GM12892 (cell line): ENCODE measurements around the gene RBMS3.

Source experiments
- DNase-seq: peaks from one replicate; pipeline ENCODE4 v3.0.0; 2011; ENCODE audit not compliant: insufficient read length
- FAIRE-seq: peaks from 2 replicates; lab custom pipeline; 2011; peaks lifted over from hg19 to GRCh38; lab: Jason Lieb, UNC
- POLR2A ChIP-seq: IDR thresholded peaks from 2 replicates; pipeline ENCODE4 v1.6.1; 2011; ENCODE audit warnings: low read depth, low read length, control low read depth
- POLR2AphosphoS5 ChIP-seq: IDR thresholded peaks from 2 replicates; pipeline ENCODE4 v1.6.1; 2011; ENCODE audit warnings: low read depth, low read length, control low read depth
- TAF1 ChIP-seq: IDR thresholded peaks from 2 replicates; pipeline ENCODE4 v1.6.1; 2011; ENCODE audit warnings: low read depth, mild to moderate bottlenecking, control low read depth, low read length, borderline replicate concordance

The RBMS3 gene

DNA sequence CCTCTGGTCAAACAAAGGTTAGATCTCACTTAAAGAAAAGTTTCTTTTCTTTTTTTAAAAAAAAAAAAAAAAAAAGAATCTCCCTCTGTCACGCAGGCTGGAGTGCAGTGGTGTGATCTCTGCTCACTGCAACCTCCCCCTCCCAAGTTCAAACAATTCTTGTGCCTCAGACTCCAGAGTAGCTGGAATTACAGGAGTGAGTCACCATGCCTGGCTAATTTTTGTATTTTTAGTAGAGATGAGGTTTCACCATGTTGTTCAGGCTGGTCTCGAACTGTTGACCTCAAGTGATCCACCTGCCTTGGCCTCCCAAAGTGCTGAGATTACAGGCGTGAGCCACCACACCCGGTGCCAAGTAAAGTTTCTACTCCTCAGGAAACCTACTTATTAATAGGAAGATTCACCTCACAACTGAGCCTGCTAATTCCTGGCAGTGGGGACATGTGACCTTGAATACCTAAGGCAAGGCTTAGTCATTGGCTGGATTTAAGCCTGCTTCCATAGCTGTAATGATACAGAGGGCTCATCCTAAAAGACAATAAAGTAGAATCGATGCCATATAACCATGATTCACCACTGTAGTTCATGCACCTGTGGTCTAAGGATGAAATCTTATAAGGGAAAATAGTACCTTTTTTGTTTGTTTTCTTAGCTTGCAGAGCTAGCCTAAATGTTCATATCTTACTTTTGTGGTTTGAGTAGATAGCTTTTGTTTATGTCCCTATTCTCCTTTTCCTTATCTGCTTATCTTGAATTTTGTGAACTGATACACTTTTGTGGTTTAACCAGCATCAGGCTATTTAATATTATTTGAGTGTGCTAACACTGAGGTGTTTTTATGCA lies 24.8 kb upstream of the RBMS3 start:
- DNase-seq (no peak), FAIRE-seq (no peak)
- no peak for TF ChIP-seq POLR2A
- no peak for TF ChIP-seq TAF1
- TF ChIP-seq POLR2AphosphoS5, result no peak

DNA sequence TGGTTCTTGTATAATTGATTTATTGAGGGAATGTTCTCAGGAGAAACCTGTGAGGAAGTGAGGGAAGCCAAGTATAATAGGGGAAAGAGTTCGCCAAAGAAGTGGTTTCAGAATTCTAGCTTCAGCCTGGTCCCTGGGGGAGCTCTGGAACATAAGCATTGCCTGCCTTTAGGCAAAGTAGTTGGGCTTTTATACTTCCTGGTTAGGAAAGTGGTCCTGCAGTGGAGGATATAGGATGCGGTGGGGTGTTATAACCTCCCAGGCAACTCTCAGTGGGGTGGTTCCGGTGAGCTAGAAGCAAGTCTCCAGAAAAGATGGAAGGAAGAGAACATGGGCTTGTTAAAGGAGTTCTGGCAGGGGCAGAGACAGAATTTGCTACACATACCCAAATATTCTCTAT lies 22.7 kb upstream of the RBMS3 start:
- TF ChIP-seq POLR2A, result no peak
- TF ChIP-seq TAF1, result no peak
- no peak for TF ChIP-seq POLR2AphosphoS5
- no peak for DNase-seq
- FAIRE-seq, result no peak

GRCh38 chr3:29261119-29261518 lies 19.8 kb upstream of the RBMS3 start:
- no peak for FAIRE-seq
- DNase-seq, result no peak
- no peak for TF ChIP-seq TAF1
- no peak for TF ChIP-seq POLR2A
- no peak for TF ChIP-seq POLR2AphosphoS5

DNA sequence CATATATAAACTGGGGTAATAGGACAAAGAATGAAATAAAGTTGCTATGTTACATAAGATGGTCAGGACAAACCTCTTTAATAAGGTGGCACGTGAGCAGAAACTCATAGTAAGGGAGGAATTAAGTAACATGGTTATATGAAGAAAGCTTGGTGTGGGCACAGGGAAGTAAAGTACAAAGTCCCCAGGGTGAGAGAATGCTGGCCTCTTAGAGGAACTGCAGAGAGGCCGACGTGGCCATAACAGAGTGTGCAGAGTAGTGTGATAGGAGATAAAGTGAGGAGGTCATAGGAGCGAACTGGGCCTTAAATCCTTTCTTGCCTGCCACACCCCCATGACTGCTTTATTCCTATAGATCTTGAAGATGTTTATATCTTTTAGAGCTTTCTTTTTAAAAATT lies 17.4 kb upstream of the RBMS3 start:
- no peak for TF ChIP-seq POLR2A
- TF ChIP-seq POLR2AphosphoS5, result no peak
- TF ChIP-seq TAF1, result no peak
- DNase-seq, result no peak
- no peak for FAIRE-seq

DNA sequence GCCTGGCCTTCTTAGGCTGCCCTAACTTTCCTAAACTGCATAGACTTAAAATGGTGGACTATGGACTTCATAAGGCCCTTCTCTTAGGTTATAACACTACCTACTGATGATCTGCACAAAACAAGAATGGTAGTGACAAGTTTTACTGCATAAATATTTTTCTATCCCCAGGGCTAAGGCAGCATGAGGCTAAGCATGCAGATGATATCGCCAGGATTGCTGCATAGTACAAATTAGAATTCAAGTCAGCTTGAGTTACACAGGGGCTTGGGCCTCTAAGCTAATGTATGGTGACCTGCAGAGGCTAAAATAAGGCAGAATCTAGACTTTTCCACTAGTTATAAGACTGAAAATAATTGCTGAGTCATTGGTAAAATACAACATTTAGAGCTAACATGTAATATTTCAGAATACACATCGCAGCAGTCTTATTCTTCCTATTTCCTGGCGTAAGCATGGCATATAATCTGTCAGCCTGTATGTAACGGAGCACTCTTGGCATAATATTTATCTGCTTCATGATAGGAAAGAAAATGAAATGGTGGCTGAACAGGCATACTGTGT lies 15.3 kb upstream of the RBMS3 start:
- no peak for FAIRE-seq
- TF ChIP-seq TAF1 (no peak), POLR2AphosphoS5 (no peak), POLR2A (no peak)
- DNase-seq, result no peak

- TF ChIP-seq TAF1, result no peak
- no peak for TF ChIP-seq POLR2A
- no peak for TF ChIP-seq POLR2AphosphoS5
- FAIRE-seq (no peak), DNase-seq (no peak)
Measured at GRCh38 chr3:29267226-29267625, 13.6 kb upstream of the RBMS3 start.

DNA sequence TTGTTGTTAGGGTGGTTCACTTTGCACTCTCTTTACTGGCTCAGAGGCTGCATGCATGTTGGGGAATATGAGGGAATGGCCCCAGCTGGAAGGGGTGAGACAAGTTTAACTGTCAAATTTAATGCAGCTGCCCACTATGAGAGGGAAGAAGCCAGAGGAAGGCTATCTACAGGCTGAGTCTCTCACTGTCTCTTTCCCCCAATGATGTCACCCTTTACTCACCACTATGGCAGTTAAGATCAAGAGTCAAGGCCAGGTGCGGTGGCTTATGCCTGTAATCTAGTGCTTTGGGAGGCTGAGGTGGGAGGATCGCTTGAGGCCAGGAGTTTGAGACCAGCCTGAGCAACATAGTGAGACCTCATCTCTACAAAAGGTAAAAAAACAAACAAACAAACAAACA lies 12.2 kb upstream of the RBMS3 start:
- no peak for TF ChIP-seq TAF1
- TF ChIP-seq POLR2A, result no peak
- TF ChIP-seq POLR2AphosphoS5, result no peak
- DNase-seq (no peak), FAIRE-seq (no peak)

GRCh38 chr3:29270752-29271151 lies 10.1 kb upstream of the RBMS3 start:
- FAIRE-seq (no peak), DNase-seq (no peak)
- no peak for TF ChIP-seq POLR2A
- TF ChIP-seq TAF1, result no peak
- TF ChIP-seq POLR2AphosphoS5, result no peak

DNA sequence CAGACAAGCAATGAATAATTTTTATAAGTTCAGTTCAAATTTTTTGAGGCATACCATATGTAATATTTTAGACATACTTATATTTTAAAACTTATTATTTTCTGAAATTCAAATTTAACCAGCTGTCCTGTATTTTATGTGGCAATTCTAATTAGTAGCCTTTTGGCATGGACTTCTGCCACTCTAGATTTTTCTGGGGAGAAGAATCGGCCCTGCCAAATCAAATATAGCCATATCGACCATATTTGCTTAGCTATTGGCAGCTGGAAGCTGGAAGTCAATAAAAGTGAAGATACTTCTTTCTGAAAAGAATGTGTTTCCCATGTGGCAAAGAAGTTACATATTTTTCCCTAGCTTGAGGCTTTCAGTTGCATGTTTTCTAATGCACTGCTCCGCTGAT lies 9.4 kb upstream of the RBMS3 start:
- FAIRE-seq, result no peak
- DNase-seq, result no peak

DNA sequence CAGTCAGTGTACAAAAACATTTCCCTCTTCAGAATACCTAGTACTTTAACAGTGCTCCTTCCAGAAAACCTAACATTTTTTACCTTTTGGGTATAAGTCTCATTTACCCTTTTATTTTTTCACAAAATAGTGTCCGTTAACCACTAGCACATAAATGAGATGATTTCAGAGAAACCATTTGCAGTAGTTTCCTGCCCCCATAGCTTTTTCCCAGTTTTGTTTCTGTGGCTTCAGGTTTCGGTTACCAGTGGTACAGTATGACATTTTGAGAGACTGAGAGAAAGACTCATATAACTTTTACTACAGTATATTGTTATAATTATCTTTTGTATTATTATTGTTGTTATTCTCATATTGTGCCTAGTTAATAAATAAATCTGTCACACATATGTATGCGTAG lies 6.2 kb upstream of the RBMS3 start:
- no peak for DNase-seq
- TF ChIP-seq POLR2AphosphoS5, result no peak
- TF ChIP-seq POLR2A, result no peak
- no peak for TF ChIP-seq TAF1
- no peak for FAIRE-seq

More for the DNA sequence above, 9.4 kb upstream of the RBMS3 start:
- no peak for TF ChIP-seq TAF1
- TF ChIP-seq POLR2AphosphoS5, result no peak
- TF ChIP-seq POLR2A, result no peak

- FAIRE-seq, result no peak
- no peak for DNase-seq
- TF ChIP-seq POLR2A, result no peak
- no peak for TF ChIP-seq POLR2AphosphoS5
- no peak for TF ChIP-seq TAF1
Measured at GRCh38 chr3:29275309-29275708, 5.6 kb upstream of the RBMS3 start.

DNA sequence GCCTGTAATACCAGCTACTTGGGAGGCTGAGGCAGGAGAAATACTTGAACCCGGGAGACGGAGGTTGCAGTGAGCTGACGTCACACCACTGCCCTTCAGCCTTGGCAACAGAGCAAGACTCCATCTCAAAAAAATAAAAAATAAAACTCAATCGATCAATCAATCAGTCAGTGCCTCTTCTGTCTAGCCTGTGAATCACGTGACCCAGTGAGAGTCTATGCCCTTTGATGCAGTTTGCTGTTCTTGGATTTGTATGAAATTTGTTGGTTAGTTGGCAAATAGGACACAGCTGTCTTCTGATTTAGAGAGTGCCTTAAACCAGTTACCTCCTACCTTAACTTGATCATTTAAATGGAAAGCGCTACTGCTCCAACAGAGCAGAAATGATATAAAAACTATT lies 3.6 kb upstream of the RBMS3 start:
- TF ChIP-seq TAF1, result no peak
- DNase-seq, result no peak
- no peak for FAIRE-seq

GRCh38 chr3:29279286-29279685 lies 1.6 kb upstream of the RBMS3 start:
- TF ChIP-seq TAF1 (no peak), POLR2AphosphoS5 (no peak), POLR2A (no peak)
- FAIRE-seq, result no peak
- no peak for DNase-seq
